ENCODE data around the gene GPR162.

GPR162 gene

GRCh38 chr12:6823182-6824084 lies 1.8 kb downstream of the GPR162 start:
- no peak for DNase-seq (ENCODE audit: low spot score)

GRCh38 chr12:6824085-6824775 lies 2.6 kb downstream of the GPR162 start:
- DNase-seq (ENCODE audit: low spot score), result no peak

GRCh38 chr12:6824901-6825381 lies 3.3 kb downstream of the GPR162 start:
- DNase-seq (ENCODE audit: low spot score), result peak; percentile 46

GRCh38 chr12:6825398-6826124 lies 3.9 kb downstream of the GPR162 start:
- peak; percentile 95 for DNase-seq (ENCODE audit: low spot score)

GRCh38 chr12:6826125-6826733 lies 4.6 kb downstream of the GPR162 start:
- DNase-seq (ENCODE audit: low spot score), result no peak

DNA sequence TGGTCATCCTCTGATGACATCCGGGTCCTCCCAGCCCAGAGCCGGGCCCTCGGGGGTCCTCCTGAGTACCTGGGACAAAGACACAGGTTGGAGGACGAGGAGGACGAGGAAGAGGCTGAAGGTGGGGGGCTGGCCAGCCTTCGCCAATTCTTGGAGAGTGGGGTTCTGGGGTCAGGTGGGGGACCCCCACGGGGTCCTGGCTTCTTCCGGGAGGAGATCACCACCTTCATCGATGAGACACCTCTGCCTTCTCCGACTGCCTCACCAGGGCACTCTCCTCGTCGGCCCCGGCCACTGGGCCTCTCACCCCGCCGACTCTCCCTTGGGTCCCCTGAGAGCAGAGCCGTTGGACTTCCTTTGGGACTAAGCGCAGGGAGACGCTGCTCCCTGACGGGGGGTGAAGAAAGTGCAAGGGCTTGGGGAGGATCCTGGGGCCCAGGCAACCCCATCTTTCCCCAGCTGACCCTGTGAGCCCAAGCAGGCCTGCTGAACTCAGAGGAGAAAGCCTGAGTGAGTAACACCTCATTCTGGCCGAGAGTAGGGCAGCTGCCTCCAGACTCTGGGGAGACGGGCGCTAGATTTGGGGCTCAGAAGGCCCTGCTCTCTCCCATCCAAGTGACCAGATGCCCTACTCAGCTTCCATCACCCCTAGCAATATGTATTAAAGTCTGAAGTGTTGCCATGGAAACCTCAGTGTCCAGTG lies 5.3 kb downstream of the GPR162 start:
- DNase-seq (ENCODE audit: low spot score), result no peak

DNA sequence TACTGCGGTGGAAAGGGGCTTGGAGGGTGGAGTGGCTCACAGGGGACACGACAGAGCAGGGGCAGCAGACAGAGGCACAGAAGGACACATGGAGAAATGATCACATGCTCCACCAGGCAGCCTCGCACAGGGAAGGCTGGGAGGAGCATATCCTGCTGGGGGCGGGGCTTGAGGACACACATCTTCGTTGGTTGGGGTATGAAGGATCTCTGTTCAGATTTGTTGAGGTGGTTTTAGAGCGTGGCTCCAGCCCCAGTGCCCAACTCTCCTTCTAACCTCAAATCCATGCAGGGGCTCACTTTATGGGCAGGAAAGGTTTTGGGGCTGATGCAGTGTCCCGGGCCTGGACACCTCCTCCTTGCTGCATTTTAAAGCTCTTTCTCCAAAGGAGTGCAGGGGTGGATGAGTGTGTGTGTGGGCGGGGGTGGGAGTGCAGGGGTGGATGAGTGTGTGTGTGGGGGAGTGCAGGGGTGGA lies 5.9 kb downstream of the GPR162 start:
- DNase-seq (ENCODE audit: low spot score), result peak; percentile 92

DNA sequence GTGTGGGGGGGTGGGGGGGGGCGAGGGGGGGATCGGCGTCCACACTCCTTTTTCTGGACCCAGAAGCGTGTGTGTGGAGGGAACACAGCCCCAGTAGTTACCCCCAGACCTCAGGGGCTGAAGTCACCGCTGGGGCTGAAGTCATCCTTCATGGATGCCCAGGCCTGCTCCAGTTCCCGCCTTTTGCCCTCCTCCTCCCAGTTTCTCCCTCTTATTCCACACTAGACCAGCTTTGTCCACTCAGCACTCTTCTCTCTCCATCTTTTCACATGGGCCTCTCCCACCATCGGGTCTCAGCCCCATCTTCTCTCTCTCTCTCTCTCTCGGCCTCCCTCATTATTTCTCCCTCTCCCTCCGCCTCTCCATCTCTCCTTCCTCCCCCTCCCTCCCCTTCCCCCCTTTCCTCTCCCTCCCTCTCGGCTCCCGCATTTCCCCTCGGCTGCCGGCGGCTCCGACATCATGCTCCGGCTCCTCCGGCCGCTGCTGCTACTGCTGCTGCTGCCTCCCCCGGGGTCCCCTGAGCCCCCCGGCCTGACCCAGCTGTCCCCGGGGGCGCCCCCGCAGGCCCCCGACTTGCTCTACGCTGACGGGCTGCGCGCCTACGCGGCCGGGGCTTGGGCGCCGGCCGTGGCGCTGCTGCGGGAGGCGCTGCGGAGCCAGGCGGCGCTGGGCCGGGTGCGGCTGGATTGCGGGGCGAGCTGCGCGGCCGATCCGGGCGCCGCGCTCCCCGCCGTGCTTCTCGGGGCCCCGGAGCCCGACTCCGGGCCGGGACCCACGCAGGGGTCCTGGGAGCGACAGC lies 6.6 kb downstream of the GPR162 start, which contains the start of gene P3H3:
TSS of gene P3H3 (plus strand) at position 426 of the 799 bp plus-strand sequence. CDS start at position 460, 34 bp downstream.
- DNase-seq (ENCODE audit: low spot score), result peak; percentile 71

DNA sequence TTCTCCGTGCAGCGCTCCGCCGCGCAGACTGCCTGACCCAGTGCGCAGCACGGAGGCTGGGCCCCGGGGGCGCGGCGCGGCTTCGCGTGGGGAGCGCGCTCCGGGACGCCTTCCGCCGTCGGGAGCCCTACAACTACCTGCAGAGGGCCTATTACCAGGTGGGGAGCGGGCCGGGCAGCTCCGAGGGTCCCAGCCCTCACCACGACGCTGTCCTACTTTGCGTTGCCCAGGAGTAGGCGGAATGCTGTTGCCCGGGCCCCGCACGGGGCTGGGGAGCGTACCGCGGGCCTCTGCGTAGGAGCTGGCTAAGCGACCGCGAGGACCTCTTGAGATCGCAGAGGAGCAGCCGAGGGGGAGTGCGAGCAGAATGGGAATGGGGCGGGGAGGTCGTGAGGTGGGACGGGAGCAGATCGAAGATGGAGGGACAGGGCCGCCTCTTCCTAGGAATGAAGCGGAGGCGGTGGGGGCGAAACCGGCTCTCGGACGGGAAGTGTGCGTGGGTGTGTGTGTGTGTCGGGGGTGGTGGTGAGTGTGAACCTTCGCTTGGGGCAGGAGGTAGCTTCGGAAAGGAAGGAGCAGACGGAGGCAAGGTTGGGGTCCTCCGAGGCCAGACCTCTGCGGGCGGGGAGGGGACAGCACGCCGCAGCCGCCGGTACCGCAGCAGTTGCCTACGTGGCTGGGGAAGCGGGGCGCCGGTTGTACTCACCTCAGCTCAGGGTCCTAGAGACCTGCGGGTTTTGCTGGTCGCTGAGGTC lies 7.3 kb downstream of the GPR162 start:
- peak; percentile 76 for DNase-seq (ENCODE audit: low spot score)

DNA sequence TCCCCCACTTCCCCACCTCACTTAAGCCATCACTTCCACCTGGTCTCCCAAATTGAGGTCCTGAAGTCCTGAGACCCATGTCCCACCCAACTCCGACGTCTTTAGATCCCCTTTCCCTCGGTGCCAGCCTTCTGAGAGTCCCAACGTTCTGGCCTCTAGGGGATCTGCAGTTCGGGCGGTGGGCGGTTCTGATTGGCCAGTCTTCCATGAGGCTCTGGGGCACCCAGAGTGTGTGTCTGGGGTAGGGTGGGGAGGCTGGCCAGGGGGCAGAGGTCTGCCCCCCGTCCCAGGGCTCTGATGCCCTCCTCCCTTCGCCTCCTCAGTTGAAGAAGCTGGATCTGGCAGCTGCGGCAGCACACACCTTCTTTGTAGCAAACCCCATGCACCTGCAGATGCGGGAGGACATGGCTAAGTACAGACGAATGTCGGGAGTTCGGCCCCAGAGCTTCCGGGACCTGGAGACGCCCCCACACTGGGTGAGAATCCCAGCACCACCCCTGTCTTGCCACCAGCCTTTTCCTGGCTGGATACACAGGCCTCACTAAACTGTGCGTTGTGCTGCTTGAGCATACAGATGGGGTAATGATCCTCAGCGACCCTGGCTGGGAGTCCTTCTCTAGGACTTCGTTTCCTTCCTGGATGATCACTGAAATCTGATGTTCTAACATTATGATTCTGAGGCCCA lies 8.1 kb downstream of the GPR162 start:
- DNase-seq (ENCODE audit: low spot score), result peak; percentile 80

DNA sequence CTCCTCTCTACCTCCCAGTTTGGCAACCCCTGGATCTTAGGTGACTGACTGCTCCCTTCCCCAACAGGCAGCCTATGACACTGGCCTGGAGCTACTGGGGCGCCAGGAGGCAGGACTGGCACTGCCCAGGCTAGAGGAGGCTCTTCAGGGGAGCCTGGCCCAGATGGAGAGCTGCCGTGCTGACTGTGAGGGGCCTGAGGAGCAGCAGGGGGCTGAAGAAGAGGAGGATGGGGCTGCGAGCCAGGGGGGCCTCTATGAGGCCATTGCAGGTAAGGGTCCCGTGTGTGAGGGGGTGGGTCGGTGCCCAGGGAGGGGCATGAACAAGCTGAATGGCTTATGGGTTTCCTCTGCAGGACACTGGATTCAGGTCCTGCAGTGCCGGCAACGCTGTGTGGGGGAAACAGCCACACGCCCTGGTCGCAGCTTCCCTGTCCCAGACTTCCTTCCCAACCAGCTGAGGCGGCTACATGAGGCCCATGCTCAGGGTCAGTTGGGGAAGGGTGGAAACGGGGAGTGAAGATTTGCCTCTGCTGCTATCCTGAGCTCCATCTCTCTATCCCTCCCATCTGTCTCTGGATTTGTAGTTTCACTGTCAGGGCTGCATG lies 8.8 kb downstream of the GPR162 start:
- DNase-seq (ENCODE audit: low spot score), result no peak

GRCh38 chr12:6830999-6831398 lies 9.4 kb downstream of the GPR162 start:
- DNase-seq (ENCODE audit: low spot score), result no peak

- no peak for DNase-seq (ENCODE audit: low spot score)
These were observed 9.9 kb downstream of the GPR162 start for GRCh38 chr12:6831450-6831995.

DNA sequence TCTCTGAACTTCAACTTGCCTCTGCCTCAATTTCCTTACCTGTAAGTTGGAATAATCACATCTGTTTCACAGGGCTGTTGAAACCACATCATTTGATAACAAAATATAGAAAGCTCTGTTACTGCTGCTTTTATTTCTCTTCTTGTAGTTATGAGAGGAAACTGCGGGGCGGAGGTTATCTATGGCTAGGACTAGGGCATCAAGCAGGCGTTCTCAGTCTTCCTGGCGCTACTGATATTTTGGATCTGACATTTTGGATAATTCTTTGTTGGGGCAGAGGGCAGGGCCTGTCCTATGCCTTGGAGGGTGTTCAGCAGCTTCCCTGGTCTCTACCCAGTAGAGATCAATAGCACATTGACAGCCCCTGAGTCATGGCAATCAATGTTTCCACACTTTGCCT lies 10.5 kb downstream of the GPR162 start:
- DNase-seq (ENCODE audit: low spot score), result no peak

DNA sequence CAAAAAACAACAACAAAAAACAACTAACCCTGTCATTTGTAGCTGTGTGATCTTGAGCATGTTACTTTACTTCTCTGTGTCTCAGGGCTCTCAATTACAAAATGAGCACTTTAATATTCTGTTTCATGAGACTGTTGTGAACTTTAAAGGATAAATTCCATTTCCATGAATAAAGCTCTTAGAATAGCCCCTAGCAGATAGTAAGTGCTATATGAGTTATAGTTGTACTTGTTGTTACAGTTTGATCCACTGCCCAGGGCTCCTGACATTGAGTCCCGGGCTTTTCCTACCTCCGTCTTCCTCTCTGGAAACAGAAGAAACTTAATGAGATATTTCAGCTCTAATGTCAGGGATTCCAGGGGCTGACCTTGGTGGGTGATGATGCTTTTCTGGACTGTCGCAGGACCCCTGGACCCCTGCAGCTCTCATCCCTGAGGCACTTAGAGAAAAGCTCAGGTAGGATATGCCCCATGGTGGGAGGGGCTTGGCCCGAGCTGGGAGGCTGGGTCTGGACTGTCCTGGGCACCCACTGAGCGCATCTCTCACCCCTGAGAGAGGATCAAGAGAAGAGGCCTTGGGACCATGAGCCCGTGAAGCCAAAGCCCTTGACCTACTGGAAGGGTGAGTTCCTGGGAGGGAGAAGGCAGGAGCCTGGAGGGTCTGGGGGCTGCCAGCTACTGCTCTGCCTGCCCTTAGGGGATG lies 11.7 kb downstream of the GPR162 start:
- no peak for DNase-seq (ENCODE audit: low spot score)

GRCh38 chr12:6834254-6834653 lies 12.6 kb downstream of the GPR162 start:
- no peak for DNase-seq (ENCODE audit: low spot score)

DNA sequence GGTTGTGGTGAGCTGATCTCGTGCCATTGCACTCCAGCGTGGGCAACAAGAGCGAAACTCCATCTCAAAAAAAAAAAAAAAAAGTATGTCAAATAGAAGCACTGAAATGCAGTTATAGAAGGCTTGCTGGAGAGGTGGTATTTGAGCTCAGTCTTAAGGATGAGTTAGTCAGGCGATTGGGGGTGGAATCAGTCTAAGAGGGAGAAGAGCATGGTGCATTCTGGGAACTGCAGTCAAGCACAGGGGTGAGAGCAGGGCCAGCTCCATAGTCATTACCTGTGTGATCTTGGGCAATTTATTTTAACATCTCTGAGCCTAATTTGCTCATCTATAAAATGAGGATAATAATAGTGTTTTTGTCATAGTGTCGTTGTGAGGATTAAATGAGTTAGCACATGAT lies 13.3 kb downstream of the GPR162 start:
- no peak for DNase-seq (ENCODE audit: low spot score)

DNA sequence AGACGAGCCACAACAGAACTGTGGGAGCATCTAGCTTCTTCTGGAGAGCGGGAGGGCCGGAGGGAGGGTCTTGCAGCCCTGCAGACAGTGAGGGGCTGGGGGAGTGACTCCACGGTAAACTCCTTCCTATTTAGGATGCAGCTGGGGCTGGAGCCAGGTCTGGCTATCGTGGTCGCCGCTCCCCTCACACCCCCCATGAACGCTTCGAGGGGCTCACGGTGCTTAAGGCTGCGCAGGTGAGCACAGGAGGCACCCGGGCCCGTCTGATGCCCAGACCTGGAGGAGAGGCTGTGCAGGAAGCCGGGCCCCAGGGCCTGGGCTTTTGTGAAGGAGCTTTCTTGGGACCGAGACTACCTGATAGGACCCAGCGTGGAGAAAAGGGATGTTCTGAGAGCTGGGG lies 15.2 kb downstream of the GPR162 start:
- DNase-seq (ENCODE audit: low spot score), result no peak

All from GM03348 (cell line).